ENCODE measurements around the gene MICAL2.
A peak's percentile ranks its signal among the peaks of the same experiment; 100 is the strongest.

GRCh38 chr11:12139144-12139881 lies 28.9 kb downstream of the MICAL2 start:
- TF ChIP-seq POLR2A (IDR thresholded peaks at IDR 0.05): no peak
- TF ChIP-seq CTCF (IDR thresholded peaks at IDR 0.05): no peak
- TF ChIP-seq POLR2AphosphoS5 (IDR thresholded peaks at IDR 0.05): peak; percentile 90
- no peak for TF ChIP-seq EP300 (IDR thresholded peaks at IDR 0.05)
